ENCODE data around the gene ZNF581.

- no peak for TF ChIP-seq CTCF (IDR thresholded peaks at IDR 0.05; ENCODE audit: poor library complexity, severe bottlenecking)
- TF ChIP-seq POLR2AphosphoS5 (IDR thresholded peaks at IDR 0.05) = no peak
- no peak for TF ChIP-seq SMC3 (conservative IDR thresholded peaks at IDR 0.05; ENCODE audit: poor library complexity)
- TF ChIP-seq EZH2 (IDR thresholded peaks at IDR 0.05; ENCODE audit: borderline replicate concordance, insufficient read depth, low read length, poor library complexity, severe bottlenecking) = no peak
- TF ChIP-seq TAF1 (IDR thresholded peaks at IDR 0.05; ENCODE audit: low read depth) = no peak
Measured at GRCh38 chr19:55666343-55667005, 23.0 kb downstream of the ZNF581 start.
